ENCODE data around the gene PRPF18.

Gene PRPF18

DNA sequence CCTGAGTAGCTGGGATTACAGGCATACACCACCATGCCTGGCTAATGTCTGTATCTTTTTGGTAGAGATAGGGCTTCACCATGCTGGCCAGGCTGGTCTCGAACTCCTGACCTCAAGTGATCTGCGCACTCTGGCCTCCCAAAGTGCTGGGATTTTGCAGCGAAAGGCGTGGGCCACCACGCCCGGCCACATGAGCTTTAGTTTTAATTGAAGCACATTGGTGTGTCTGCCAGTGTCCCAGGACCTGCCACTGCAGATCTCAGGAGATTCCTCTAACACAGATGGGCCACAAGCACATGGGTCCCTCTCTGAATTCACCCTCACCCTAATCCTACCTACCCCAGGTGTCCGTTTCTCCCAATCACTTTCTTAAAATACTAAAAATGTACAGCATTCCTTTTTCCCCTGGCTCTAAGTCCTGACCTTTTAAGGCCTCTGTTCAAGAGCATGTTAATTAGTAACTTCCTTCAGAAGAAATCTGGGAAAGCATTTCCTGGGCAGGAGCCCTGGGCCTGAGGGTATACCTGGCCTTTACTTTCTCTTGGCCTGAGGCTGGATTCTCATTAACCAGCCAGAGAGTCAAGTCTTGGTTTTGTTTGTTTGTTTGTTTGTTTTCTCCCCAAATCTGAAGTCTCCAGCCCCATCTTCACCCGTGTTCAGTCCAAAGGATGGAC lies 82.6 kb downstream of the PRPF18 start:
- no peak for DNase-seq (ENCODE audit: low read depth in 2 of 2)

GRCh38 chr10:13669901-13670300 lies 83.1 kb downstream of the PRPF18 start:
- DNase-seq (ENCODE audit: low read depth in 2 of 2) = no peak

- no peak for DNase-seq (ENCODE audit: low read depth in 2 of 2)
Measured at GRCh38 chr10:13670311-13670710, 83.5 kb downstream of the PRPF18 start.

GRCh38 chr10:13671904-13672303 lies 85.1 kb downstream of the PRPF18 start:
- DNase-seq (ENCODE audit: low read depth in 2 of 2) = no peak

DNA sequence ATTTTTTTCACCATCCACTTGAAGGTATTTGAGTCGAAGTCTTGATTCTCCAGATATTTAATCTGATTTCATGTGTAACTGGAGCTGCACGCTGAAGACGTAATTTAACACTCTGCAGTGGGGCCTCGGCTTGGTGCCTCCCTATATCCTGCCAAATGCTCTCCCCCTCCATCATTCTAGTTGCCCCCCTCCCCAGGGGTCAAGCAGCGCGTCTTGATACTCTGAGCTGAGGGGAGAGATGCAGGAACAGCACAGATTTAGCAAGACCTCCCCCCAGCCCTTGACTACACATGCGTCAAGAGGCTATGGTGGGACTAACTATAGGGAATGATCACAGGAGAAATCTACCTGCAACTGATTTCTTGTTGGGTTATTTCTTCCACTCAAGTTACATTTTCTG lies 85.8 kb downstream of the PRPF18 start:
- DNase-seq (ENCODE audit: low read depth in 2 of 2) = no peak

GRCh38 chr10:13673156-13673555 lies 86.4 kb downstream of the PRPF18 start:
- no peak for DNase-seq (ENCODE audit: low read depth in 2 of 2)

- no peak for DNase-seq (ENCODE audit: low read depth in 2 of 2)
Measured at GRCh38 chr10:13674645-13675588, 88.2 kb downstream of the PRPF18 start.

DNA sequence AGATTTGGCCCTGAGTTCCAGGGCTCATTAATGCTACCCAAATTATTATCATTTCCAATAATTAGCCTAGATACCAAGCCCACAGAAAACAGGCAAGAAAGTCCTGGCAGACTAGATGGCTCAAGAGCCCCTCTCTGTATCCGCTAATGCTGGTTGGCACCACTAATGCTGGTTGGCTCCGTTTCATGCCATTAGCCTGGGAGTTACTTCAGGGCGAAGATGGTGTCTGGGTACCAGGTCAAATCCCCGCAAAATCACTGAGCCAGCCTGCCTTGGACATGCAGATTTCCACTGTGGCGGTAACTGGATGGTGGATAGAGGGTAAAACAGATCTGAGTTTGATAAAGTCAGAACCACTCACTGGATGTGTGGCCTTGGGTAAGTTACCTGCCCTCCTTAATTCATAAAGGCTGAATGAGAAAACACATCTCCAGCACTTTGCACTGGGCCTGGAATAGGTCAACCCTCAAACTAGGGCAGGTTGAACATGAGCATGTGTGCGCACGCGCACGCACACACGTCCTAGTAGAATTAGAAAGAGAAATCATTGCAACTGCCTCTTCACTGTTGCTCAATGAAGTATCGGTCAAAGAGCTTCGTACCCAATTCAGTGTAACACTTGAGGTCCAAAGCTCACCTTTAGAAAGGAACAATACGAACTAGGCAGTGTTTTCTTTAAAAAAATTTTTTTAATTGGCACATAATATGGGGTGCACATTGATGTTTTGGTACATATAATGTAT lies 91.5 kb downstream of the PRPF18 start:
- DNase-seq (ENCODE audit: low read depth in 2 of 2) = no peak
